ENCODE measurements around the gene CPA2. TPM values are rescaled to one million over a fixed set of nuclear protein-coding genes. Genes with fewer than 3 reads are reported as not detected.
"Not testable (repeated sequence)": the region's sequence is repeated elsewhere in the genome, so short reads cannot be mapped to it uniquely, and the experiment has no call there.

CPA2 gene
- total RNA-seq, 2 experiments from 2014 or later, result not detected

- H3K27ac Mint-ChIP-seq, result no peak overlapping the region
- ATAC-seq (ENCODE audit: poor library complexity) (no peak), DNase-seq (no peak)
- H3K9me3 ChIP-seq (ENCODE audit: control insufficient read depth in 1 of 2, insufficient read depth in 1 of 2, low read length in 2 of 2), result no peaks in the 10 kb centered on the region
- H3K36me3 ChIP-seq (ENCODE audit: insufficient read depth, low read length), result no peaks in the 10 kb centered on the region
- H3K27me3 ChIP-seq (ENCODE audit: control insufficient read depth in 1 of 2, insufficient read depth in 2 of 2, low read length in 2 of 2), result no peaks in the 10 kb centered on the region
- intact Hi-C loops (cut with DNase I, micrococcal nuclease), result no loop called here
- no peaks in the 10 kb centered on the region for H3K36me3 Mint-ChIP-seq (ENCODE audit: low read depth)
- H3K27ac ChIP-seq (ENCODE audit: low read depth in 1 of 2, low read length in 2 of 2), result no peak overlapping the region
- H3K4me3 ChIP-seq (ENCODE audit: low read length), result no peak overlapping the region
- TF ChIP-seq, protein P1, sequence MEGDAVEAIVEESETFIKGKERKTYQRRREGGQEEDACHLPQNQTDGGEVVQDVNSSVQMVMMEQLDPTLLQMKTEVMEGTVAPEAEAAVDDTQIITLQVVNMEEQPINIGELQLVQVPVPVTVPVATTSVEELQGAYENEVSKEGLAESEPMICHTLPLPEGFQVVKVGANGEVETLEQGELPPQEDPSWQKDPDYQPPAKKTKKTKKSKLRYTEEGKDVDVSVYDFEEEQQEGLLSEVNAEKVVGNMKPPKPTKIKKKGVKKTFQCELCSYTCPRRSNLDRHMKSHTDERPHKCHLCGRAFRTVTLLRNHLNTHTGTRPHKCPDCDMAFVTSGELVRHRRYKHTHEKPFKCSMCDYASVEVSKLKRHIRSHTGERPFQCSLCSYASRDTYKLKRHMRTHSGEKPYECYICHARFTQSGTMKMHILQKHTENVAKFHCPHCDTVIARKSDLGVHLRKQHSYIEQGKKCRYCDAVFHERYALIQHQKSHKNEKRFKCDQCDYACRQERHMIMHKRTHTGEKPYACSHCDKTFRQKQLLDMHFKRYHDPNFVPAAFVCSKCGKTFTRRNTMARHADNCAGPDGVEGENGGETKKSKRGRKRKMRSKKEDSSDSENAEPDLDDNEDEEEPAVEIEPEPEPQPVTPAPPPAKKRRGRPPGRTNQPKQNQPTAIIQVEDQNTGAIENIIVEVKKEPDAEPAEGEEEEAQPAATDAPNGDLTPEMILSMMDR (IDR thresholded peaks at IDR 0.05), result no peak
- CTCF ChIA-PET, result no interaction called here
- POLR2A ChIA-PET, result no interaction called here
- no peaks in the 10 kb centered on the region for H3K27me3 Mint-ChIP-seq
- H3K4me1 Mint-ChIP-seq (ENCODE audit: low read depth), result no peaks in the 10 kb centered on the region
- H3K9me3 Mint-ChIP-seq, result no peaks in the 10 kb centered on the region
- H3K4me1 ChIP-seq (ENCODE audit: insufficient read depth, low read length), result no peaks in the 10 kb centered on the region
- no peak overlapping the region for H3K4me3 Mint-ChIP-seq
These were observed 40.3 kb upstream of the CPA2 start for GRCh38 chr7:130226333-130226732.

GRCh38 chr7:130227883-130228575 is 38.6 kb upstream of the CPA2 start:
- POLR2A ChIA-PET, result no interaction called here
- ATAC-seq (ENCODE audit: poor library complexity), result no peak
- Histone ChIP-seq H3K4me3 (ENCODE audit: low read length) (no peak overlapping the region), H3K27me3 (ENCODE audit: control insufficient read depth in 1 of 2, insufficient read depth in 2 of 2, low read length in 2 of 2) (no peaks in the 10 kb centered on the region), H3K4me1 (ENCODE audit: insufficient read depth, low read length) (no peaks in the 10 kb centered on the region), H3K9me3 (ENCODE audit: control insufficient read depth in 1 of 2, insufficient read depth in 1 of 2, low read length in 2 of 2) (no peaks in the 10 kb centered on the region), H3K36me3 (ENCODE audit: insufficient read depth, low read length) (no peaks in the 10 kb centered on the region), H3K27ac (ENCODE audit: low read depth in 1 of 2, low read length in 2 of 2) (no peak overlapping the region)
- no peak overlapping the region for H3K4me3 Mint-ChIP-seq
- H3K9me3 Mint-ChIP-seq, result no peaks in the 10 kb centered on the region
- H3K27me3 Mint-ChIP-seq, result no peaks in the 10 kb centered on the region
- no peak overlapping the region for H3K27ac Mint-ChIP-seq
- CTCF ChIA-PET, result no interaction called here
- no peaks in the 10 kb centered on the region for H3K36me3 Mint-ChIP-seq (ENCODE audit: low read depth)
- DNase-seq, result no peak
- TF ChIP-seq, protein P1 (IDR thresholded peaks at IDR 0.05), result no peak
- H3K4me1 Mint-ChIP-seq (ENCODE audit: low read depth), result no peaks in the 10 kb centered on the region
- intact Hi-C loops (cut with DNase I, micrococcal nuclease), result no loop called here

DNA sequence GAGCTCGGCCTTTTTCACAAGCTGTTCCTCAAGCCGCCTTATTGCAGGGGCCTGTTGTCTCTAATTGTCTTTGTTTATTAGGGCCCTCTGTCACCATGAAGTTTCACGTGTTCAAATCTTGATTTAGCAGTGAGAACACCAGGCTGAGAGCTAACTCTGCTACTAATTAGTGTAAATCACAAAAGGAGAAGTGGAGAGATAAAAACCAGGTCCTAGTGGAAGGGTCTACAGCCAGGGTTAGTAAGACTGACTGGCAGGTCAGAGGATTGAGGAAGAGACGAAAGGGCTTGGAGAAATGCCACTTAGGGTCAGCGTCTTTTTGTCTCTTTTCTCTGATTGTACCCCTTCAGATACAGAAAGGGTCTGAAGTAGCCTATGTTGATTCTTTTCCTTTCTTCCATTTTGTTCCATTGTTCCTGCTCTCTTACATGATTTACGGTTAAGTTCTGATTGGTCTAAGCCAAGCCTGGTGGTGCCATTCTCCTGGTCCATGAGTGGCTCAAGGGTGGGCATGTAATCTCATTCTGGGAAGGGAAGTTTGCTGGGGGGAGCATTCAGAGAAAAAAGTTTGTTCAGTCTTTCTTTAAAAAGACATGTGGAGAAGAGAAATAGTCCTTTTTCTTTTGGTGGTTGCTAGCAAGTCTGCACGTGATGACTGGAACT is 37.7 kb upstream of the CPA2 start:
- Mint-ChIP-seq H3K4me1 (ENCODE audit: low read depth) (no peaks in the 10 kb centered on the region), H3K9me3 (no peaks in the 10 kb centered on the region), H3K27ac (no peak overlapping the region), H3K36me3 (ENCODE audit: low read depth) (no peaks in the 10 kb centered on the region), H3K4me3 (no peak overlapping the region), H3K27me3 (no peaks in the 10 kb centered on the region)
- H3K4me1 ChIP-seq (ENCODE audit: insufficient read depth, low read length), result no peaks in the 10 kb centered on the region
- no peaks in the 10 kb centered on the region for H3K27me3 ChIP-seq (ENCODE audit: control insufficient read depth in 1 of 2, insufficient read depth in 2 of 2, low read length in 2 of 2)
- ChIA-PET CTCF (no interaction called here), POLR2A (no interaction called here)
- no peaks in the 10 kb centered on the region for H3K36me3 ChIP-seq (ENCODE audit: insufficient read depth, low read length)
- intact Hi-C loops (cut with DNase I, micrococcal nuclease), result no loop called here
- H3K27ac ChIP-seq (ENCODE audit: low read depth in 1 of 2, low read length in 2 of 2), result no peak overlapping the region
- TF ChIP-seq, protein P1 (IDR thresholded peaks at IDR 0.05), result no peak
- ATAC-seq (ENCODE audit: poor library complexity) (no peak), DNase-seq (no peak)
- H3K9me3 ChIP-seq (ENCODE audit: control insufficient read depth in 1 of 2, insufficient read depth in 1 of 2, low read length in 2 of 2), result no peaks in the 10 kb centered on the region
- no peak overlapping the region for H3K4me3 ChIP-seq (ENCODE audit: low read length)

DNA sequence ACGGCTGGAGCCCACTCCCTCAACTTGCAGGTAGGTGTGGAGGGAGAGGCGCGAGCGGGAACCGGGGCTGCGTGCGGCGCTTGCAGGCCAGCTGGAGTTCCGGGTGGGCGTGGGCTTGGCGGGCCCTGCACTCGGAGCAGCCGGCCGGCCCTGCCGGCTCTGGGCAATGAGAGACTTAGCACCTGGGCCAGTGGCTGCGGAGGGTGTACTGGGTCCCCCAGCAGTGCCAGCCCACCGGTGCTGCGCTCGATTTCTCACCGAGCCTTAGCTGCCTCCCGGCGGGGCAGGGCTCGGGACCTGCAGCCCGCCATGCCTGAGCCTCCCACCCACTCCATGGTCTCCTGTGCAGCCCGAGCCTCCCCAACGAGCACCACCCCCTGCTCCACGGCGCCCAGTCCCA is 36.7 kb upstream of the CPA2 start:
- H3K9me3 ChIP-seq (ENCODE audit: control insufficient read depth in 1 of 2, insufficient read depth in 1 of 2, low read length in 2 of 2); H3K27me3 ChIP-seq (ENCODE audit: control insufficient read depth in 1 of 2, insufficient read depth in 2 of 2, low read length in 2 of 2); H3K4me3 Mint-ChIP-seq; H3K36me3 ChIP-seq (ENCODE audit: insufficient read depth, low read length); POLR2A ChIA-PET; H3K4me1 Mint-ChIP-seq (ENCODE audit: low read depth); H3K4me3 ChIP-seq (ENCODE audit: low read length); H3K9me3 Mint-ChIP-seq; DNase-seq; H3K27me3 Mint-ChIP-seq; H3K36me3 Mint-ChIP-seq (ENCODE audit: low read depth); CTCF ChIA-PET; H3K4me1 ChIP-seq (ENCODE audit: insufficient read depth, low read length); intact Hi-C loops (cut with DNase I, micrococcal nuclease); H3K27ac Mint-ChIP-seq; H3K27ac ChIP-seq (ENCODE audit: low read depth in 1 of 2, low read length in 2 of 2); ATAC-seq (ENCODE audit: poor library complexity): not testable (repeated sequence)

All from CD4-positive, alpha-beta T cell (primary cell).